ENCODE data around the gene TMEM221.

TMEM221 gene

DNA sequence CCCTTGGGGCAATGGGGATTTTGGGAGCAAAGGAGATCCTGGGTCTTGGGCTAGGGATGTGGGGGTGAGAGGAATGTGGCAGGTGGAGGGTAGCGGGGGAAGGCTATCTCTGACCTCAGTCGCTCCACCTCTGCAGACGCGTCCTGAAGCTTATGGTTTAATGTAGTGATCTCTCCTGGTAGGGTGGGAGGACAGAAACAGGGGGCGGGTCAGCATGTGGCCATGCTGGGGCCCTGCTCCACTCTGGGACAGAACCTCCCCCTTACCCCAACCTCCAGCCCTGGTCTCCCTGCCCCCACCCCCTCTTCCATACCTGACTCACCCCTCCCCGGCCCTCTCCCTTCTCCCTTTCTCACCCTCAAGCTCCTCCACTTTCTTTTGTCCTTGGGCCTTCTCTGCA lies 44.5 kb downstream of the TMEM221 start:
- DNase-seq, result no peak

DNA sequence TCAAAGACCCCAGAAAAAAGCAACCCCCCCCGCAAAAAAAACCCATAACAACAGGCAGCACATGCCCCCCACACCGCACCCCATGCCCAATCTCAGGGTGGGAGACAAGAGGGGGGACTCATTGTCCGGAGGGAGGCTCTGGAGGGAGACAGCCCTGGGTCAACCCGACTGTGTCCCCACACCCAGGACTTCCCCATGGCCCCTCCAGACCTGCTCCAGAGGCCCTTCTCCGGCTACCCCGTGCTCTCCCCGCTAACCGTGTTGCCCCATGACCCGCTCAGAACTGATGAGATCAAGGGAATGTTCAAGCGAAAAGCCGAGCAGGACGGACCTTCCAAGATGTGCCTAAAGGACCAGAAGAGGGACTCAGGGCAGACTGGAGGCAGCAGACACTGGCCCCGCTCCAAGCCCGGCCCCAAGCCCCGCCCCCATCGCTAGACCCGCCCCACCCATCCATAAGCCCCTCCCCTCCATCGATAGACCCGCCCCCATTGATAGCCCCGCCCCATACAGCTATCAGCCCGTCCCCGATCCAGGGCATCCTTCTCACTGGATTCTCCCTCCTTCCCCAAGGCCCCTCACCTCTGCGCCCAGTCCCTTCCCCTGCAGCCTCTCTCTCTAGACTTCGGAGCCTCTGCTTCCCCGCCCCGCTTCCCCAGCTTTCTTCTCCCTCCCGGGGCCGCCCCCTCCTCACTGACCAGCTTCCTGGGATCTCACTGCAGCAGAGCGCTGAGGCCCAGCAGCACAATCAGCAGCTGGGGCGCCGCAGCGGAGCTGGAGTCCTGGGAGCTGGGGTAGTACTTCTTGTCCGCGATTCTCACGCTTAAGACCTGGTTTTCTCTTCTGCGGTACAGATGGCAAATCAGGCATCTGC lies 45.2 kb downstream of the TMEM221 start:
- DNase-seq, result no peak

DNA sequence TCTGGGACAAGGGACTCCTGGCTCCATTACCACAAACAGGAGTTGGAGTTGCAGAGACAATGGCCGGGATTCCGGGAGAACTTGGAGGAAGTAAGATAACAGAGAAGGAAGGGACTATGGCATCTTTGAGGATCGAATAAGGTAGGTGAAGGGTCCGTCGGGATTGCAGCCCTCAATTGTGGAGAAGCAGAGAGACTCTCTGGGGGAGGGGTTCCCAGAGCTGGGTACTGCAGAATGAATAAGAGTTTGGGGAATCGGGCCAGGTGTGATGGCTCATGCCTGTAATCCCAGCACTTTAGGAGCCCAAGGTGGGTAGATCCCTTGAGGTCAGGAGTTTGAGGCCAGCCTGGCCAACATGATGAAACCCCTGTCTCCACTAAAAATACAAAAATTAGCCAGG lies 46.8 kb downstream of the TMEM221 start:
- DNase-seq, result no peak

DNA sequence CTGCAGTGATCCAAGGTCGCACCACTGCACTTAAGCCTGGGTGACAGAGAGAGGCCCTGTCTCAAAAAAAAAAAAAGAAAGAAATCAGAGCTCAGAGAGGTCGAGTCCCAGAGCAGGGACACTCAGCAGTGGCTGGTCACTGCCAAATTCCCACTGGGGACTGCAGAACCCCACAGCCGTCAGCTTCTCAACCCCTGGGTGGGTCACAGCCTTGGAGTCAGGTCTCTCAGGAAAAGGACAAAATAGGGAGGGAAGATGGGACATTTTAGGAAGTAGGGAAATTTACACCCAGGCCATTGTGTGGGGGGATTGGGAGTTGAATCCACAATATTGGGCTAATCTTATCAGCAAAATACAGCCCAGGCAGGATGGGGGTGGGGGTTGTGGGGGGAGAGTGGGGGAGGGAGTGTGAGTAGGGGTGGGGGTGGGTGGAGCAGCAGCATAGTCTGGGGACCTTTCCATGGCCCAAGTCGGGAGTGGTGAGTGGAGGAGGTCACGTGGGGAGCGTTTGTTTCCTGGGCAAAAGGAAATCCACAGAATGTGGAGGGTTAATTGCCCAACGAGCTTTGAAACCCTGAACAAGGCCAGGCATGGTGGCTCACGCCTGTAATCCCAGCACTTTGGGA lies 49.5 kb downstream of the TMEM221 start:
- DNase-seq, result no peak

DNA sequence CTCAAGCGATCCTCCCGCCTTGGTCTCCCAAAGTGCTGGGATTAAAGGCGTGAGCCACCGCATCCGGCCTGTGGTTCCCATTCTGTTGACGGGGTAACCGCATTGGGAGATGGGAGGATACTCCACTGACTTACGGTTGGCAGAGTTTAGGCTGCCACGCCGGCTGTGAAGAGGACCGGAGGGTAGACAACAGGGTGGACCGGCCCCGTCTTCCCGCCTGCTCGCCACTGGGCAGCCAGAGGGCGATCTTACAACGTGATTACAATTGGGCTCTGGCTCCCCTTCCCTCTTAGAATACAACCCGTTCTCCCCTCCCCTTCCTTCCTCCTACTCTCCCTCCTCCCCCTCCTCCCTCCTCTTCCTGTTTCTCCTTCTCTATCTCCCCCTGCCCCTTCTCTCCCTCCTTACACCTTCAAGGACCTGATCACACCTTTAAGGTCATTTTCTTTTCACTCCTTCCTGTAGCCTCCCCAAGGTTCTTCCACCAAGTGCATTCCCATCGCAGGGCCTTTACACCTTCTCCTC lies 53.5 kb downstream of the TMEM221 start:
- no peak for DNase-seq

DNA sequence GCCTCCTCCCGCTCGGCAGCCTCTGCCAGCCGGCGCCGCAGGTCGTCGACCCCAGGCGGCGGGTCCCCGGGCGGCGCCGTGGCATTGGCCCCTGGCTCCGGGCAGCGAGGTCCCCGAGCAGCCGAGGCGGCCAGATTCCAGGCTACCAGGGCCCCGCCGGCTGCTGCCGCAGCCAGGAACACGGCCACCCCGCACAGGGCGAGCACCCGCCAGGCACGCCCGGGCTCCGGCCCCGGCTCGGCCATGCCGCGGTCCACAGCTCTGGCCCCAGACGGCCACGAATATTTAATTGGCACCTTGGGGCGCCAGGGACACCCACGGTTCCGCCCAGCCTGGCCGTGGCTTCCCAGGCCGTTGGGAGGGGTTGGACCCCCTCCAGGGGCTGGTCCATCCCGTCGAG lies 54.6 kb downstream of the TMEM221 start, which contains the start of gene CCDC194:
Gene CCDC194 (minus strand): TSS at position 283 of the 400 bp plus-strand sequence. CDS start 38 bp downstream, at position 245.
- no peak for DNase-seq

DNA sequence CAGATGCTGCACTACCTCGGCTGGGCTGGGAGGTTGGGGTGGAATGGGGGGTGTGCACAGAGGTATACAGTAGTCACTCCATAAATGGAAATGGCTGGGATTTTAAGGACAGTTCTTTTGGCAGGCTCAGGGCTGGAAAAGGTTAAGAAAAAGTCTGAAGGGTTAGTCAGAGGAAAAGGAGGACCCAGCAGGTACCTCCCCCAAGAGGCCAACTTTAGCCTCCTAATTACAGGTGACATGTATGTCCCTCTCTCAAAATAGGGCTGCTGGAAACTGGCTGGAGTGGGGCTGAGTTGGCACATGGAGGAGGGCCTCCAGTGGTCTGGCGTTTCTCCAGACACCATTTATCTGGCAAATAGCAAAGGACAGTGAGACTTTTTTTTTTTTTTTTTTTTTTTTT lies 55.5 kb downstream of the TMEM221 start:
- DNase-seq, result no peak

DNA sequence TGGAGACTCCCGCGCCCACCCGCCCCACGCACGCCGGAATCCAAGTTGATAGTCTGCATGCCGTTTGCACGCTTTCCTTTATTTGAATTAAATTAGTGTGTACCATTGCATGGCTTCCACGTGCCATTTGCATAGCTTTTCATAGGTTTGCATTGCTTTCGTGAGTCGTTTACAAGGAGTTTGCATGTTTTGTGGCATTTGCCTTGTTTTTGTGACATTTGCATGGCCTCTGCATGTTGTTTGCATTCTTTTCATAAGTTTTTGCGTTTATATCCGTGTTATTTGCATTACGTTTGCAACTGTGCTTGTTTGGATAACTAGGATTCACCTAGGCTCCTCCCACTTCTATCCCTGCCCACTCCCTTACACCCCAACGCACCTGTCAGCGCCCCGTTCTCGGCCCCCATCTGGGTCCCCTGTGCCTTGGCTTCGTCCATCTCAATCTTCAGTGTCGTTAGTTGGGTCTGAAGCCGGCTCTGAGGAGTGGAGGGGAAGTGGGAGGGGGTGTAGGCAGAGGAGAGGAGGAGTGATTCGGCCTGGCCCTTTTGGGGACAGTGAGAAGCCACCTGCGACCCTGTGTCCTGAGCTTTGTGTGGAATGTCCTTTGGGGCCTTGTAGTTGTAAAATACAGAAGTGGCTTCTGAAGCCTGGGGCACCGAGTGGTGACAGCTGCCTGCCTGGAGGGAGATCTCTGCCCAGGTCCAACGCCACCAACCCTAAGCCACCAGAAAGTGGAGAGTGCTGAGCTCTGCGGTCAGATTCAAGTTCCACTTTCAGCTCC lies 56.9 kb downstream of the TMEM221 start:
- no peak for DNase-seq

DNA sequence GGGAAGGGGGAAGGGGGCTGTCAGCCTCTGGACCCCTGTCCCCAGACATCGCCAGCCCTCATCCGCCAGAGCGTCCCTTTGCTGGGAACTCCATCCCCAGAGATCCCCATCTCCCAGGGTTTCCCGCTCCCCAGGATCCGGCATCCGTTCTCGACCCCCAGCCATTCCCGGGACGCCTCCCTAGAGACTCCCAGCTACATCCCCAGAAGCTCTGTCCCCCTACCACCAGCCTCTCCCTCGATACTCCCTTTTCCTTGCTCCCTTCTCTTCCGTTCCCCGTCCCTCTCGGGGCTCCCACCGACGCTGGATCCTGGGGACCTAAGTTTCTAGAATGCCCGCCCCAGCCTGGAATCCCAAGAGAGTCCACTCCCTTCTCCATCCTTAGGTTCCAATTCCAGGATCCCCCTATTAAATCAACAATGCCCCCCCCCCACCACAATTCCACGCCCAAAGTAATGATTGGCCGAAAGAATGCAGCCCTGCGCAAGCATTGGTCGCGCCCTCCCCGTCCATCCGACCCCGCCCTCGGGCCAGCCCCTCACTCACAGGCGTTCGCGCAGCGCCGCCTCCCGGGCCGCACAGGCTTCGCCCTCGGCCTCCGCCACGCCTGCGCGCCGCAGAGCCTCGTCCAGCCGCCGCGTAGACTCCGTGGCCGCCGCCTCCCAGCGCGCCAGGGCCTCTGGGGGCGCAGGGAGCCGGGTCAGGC lies 57.6 kb downstream of the TMEM221 start:
- DNase-seq, result peak; percentile 48 to 72

DNA sequence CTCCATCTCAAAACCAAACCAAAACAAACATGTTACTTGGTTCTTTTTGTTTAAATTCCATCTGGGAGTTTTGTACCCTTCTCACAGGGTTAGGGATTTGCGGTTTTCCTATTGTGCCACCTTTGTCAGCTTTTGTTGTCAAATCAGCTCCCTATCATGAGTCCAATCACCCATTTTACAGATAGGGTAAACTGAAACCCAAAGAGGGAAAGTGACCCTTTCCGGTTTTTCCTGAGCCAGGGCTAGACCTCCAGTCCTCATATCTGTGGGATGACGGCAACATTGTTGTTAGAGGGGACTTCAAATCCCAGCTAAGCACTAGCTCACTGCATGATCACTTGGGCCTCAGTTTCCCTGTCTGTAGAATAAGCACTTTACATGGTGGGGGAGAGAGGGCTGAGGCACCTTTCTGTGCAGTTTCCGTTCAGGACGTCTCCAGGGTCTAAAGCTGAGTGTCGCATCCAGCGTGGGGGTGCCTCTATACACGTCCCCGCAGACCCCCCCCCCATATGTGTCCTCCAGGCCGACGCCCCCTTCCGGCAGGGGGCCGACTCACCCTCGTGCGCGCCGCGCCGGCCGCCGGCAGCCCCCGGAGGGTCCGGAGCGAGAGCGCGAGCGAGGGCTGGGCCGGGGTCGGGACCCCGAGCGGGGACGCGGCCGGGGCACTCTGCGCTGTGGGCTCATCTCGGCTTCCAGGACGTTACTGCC lies 58.4 kb downstream of the TMEM221 start:
- no peak for DNase-seq

DNA sequence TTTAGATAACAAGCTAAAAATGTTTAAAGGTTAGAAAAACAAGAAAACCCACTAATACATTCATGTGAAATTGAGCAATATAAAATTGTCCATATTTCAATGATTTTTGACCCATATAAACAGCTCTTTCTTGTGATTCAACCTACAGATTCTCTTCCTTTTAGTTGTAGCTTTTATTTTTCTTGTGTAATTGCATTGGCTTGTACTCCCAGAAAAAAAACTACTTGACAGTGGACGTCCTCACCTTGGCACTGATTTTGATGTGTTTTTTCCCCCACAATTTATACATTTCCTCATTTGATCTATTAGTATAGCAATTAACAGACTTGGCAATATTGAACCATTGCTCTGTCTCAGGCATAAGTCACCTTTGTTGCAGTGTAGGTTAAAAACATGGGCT lies 59.2 kb downstream of the TMEM221 start:
- no peak for DNase-seq

DNA sequence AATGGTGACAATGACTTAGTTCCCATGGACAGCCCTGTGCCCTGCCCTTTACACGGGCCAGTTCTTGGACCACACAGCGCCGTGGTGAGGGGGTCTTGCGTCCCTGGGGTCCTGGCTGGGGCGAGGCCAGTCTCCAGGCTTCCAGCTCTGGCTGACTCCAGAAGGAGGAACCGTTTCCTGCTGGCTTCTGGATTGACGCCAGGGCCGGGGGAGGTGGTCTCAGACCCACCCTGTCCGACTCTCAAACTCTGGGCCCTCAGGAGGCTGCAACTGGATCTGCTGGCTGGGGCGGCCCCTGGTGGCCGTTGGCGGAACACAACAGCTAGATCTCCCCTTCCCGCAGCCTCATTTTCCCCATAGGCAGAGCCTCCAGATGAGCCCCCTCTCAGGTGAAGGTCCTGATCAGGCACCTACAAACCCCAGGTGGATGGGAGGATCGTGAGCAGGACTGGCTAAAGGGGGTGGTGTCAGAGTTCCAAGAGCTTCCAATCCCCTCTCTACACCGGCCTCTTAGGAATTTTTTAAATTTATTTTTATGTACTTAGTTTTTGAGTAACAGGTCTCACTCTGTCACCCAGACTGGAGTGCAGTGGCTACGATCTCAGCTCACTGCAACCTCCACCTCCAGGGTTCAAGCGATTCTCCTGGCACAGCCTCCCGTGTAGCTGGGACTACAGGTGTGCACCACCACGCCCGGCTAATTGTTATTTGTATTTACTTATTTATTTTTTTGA lies 62.4 kb downstream of the TMEM221 start:
- DNase-seq, result no peak

Measured in NCI-H187 (cell line).